UCSD-AML1 (cell line): Measurements from ENCODE around the gene SMURF2.

ENCODE experiments used
- DNase-seq: peaks from one replicate; lab custom pipeline; 2025; ENCODE audit not compliant: unreplicated experiment; lab: John Stamatoyannopoulos, UW

SMURF2 gene

GRCh38 chr17:64544742-64545141, 117.4 kb downstream of the SMURF2 start:
- no peak for DNase-seq

- DNase-seq, result no peak
These were observed 121.9 kb downstream of the SMURF2 start for GRCh38 chr17:64540118-64540776.

DNA sequence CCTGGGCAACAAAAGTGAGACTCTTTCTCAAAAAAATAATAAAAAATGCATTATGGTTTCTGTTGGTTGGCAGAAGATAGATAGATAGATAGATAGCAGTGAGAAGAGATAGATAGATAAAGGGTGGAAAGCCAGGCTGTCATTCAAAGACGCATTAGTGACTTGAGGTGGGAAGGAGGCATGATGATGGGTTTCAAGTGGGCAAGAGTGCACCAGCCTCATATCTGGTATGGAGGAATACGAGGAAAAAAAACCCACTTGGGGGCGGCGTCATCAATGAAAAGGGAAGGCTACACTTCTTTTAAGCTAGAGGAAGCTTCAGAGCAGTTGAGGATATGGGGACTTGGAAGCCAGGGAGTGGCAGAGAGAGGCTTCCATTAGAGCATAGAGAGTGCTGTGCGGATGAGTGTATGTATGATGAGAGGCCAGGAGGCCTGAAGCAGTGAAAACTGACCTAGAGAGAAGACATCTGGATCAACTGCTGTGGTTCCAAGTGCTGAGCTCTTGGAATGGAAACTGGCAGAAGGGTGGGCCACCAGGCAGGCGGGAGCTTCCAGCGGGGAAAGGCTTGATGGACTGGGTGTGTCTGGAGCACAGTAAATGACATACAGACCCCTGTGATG, 123.5 kb downstream of the SMURF2 start:
- peak; percentile 13 for DNase-seq

- no peak for DNase-seq
These were observed 124.6 kb downstream of the SMURF2 start for GRCh38 chr17:64537488-64537887.

DNA sequence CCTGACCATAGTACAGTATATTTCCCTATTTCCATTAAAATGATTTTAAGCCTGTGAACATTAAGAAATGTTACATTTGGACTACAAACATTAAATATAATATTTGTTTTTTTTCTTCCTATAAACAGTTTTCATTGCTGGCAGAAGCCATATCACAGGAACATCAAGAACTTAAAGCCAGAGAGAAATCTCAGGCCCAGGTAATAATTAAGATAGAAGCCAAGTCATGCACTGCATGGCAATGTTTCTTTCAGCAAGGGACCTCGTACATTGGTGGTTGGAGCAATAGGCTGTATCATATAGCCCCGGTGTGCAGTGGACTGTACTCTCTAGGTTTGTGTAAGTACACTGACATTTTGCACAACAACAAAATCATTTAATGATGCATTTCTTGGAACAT, 125.2 kb downstream of the SMURF2 start:
- no peak for DNase-seq

DNA sequence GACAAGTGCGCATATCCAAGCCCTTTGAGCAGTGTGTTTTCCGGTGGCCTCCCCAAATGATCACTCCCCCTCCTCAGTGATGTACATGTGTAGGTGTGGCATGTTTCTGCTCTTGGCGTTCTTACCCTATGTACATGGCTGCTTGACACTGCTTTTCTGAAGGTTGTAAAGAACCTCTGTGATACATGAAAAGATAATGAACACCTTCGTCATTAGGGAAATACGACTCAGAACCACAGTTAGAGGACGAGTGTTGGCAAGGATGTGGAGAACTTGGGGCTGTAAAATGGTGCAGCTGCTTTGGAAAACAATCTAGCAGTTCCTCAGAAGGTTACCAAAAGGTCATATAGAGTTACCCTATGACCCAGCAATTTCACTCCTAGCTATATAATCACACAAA, 126.8 kb downstream of the SMURF2 start:
- DNase-seq, result no peak

- peak; percentile 17 for DNase-seq
These were observed 127.9 kb downstream of the SMURF2 start for GRCh38 chr17:64534187-64534586.

- no peak for DNase-seq
These were observed 128.3 kb downstream of the SMURF2 start for GRCh38 chr17:64533784-64534183.

GRCh38 chr17:64532409-64532808, 129.7 kb downstream of the SMURF2 start:
- no peak for DNase-seq

DNA sequence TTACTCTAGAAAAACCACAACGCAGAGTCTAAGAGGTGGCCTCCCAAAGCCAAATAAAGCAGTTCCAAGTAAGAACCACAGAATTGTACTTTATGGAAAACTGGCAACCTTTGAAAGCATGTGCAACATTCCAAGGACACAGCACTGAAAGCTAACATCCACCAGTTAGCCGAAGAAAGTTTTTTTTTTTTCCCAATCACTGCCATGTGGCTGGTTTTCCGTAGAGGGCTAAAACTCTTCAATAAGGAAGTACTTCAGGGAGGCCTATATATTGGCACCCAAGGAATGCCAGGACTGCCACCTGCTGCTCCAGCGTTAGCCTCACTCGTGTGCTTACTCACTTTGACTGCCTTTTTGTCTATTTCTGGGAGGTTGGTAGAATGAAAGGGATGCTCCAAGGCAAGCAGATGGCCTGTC, 130.1 kb downstream of the SMURF2 start:
- no peak for DNase-seq

- DNase-seq, result no peak
These were observed 132.9 kb downstream of the SMURF2 start for GRCh38 chr17:64529221-64529620.

DNA sequence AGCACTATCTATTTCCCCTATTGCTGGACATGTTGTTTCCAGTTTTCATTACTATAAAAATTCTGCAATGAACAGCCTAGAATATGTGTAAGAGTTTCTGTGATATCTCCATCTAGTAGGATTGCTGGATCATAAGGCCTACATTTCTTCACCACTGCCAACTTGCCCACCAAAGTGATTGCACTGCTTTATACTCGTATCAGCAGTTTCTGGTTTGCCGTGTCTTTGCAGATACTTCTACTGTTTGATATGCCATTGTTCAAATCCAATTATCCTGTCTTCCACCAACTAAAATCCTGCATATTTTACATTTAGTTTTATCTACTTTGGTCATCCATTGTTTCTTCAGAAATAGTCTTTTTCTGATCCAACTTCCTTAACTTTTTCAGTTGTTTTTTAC, 134.2 kb downstream of the SMURF2 start:
- DNase-seq, result no peak

DNA sequence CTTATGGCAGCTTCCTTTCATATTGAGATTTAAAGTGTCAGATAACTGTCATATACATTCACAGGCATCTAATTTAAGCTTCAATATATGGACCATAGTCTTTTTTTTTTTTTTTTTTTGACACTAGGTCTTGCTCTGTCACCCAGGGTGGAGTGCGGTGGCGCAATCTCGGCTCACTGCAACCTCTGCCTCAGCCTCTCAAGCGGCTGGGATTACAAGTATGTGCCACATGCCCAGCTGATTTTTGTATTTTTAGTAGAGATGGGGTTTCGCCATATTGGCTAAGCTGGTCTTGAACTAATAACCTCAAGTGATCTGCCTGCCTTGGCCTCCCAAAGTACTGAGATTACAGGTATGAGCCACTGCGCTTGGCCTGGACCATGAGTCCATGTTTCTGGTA, 141.7 kb downstream of the SMURF2 start:
- no peak for DNase-seq

DNA sequence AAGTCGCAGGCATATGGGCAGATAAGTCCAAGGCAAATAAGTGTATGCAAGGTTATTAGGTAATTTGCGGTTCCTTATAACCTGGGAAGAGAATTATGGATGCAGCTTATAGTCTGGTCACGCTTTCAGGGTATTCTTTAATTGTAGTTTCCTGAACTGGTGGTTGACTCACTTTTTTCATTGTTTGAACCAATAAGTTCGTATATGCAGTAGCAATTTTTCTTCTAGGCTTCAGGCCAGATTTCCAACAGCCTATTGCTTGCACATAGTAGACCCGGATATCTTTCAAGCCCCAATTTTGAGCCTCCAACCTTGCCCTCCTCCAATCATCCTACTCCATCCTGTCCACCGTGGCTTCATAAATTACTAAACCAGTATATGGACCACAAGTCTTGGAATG, 142.5 kb downstream of the SMURF2 start:
- DNase-seq, result no peak

- DNase-seq, result no peak
These were observed 146.3 kb downstream of the SMURF2 start for GRCh38 chr17:64515829-64516228.

DNA sequence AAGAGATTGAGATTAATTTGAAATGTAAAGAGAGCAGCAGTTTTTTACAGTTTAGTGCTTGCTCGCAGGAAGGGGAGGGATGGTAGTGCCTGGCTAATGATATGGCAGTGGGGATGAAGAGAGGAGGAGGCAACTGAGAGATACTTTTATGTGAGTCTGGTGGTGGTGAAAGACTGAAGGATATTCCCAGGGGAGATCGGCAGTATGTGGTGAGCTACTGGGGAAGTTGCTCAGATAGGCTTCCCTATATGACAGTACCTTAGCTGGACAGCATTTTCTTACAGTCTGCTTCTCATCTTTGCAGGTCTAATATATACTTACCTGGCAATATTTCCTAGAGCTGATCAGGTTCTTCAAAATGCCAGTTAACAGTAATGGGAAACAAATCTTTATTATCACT, 146.7 kb downstream of the SMURF2 start:
- DNase-seq, result no peak

DNA sequence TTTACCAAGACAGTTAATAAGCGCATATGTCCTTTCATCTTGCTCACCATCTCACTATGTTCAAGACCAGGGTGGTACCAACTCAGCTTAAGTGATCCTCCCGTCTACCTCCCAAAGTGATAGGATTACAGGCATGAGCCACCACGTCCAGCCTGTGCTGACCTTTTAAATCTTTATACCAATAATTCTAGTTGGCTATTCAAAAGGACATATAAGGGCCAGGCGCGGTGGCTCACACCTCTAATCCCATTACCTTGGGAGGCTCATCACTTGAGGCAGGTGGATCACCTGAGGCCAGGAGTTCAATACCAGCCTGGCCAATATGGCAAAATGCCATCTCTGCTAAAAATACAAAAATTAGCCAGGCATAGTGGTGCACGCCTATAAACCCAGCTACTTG, 152.9 kb downstream of the SMURF2 start:
- DNase-seq, result no peak

- no peak for DNase-seq
These were observed 153.4 kb downstream of the SMURF2 start for GRCh38 chr17:64508683-64509082.

GRCh38 chr17:64507413-64507782, 154.7 kb downstream of the SMURF2 start:
- no peak for DNase-seq

- DNase-seq, result peak; percentile 99
These were observed 155.3 kb downstream of the SMURF2 start, which contains the start of gene CEP95 for GRCh38 chr17:64506576-64507412. CEP95 (plus strand) TSS chr17:64506977; CDS start chr17:64507098, 121 bp downstream.

GRCh38 chr17:64506201-64506575, 155.9 kb downstream of the SMURF2 start, which contains the start of gene DDX5:
DDX5 (minus strand) TSS chr17:64506289; CDS start chr17:64506119, 170 bp downstream.
- DNase-seq, result peak; percentile 99
